Activated CD4-positive, alpha-beta T cell treated with anti-CD3 and anti-CD28 coated beads for 24 hours (primary cell): ENCODE results near the gene FOXC2.

Experiments used
- DNase-seq, 2 donors: peaks; one replicate each; pipeline ENCODE4 v3.0.0-alpha.2; 2020; ENCODE audit warnings: low read depth in 2 of 2

Gene FOXC2

GRCh38 chr16:86556576-86556975 is 10.1 kb upstream of the FOXC2 start:
- no peak for DNase-seq

- no peak for DNase-seq
Measured at GRCh38 chr16:86557587-86557986, 9.0 kb upstream of the FOXC2 start.

GRCh38 chr16:86558355-86559193 is 8.1 kb upstream of the FOXC2 start:
- no peak for DNase-seq

DNA sequence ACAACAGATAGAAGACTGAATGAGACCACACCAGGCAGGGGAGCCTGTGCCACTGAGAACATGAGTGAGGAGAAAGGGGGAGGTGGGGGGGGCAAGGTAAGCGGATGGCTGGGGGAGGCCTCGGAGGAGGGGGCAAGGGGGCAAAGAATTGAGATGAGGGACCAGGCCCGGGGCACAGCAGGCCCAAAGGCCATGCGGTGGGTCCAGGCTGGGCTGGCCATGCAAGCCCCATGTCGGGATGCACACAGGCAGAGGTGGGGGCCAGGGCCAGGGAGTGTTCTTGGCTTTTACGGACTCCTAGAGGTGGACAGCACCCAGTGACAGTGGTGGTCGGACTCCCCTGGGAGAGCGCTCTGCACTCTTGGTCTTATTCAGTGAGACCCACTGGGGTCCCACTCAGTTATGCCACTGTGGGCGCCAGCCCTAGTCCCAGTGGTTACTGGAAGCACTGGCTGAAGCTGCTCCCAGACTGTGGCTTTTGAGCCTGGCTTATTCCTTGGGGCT is 6.8 kb upstream of the FOXC2 start:
- DNase-seq: no peak

GRCh38 chr16:86562356-86562755 is 4.3 kb upstream of the FOXC2 start:
- DNase-seq: no peak

GRCh38 chr16:86563469-86564345 is 2.9 kb upstream of the FOXC2 start:
- peak; percentile 78 to 82 for DNase-seq

DNA sequence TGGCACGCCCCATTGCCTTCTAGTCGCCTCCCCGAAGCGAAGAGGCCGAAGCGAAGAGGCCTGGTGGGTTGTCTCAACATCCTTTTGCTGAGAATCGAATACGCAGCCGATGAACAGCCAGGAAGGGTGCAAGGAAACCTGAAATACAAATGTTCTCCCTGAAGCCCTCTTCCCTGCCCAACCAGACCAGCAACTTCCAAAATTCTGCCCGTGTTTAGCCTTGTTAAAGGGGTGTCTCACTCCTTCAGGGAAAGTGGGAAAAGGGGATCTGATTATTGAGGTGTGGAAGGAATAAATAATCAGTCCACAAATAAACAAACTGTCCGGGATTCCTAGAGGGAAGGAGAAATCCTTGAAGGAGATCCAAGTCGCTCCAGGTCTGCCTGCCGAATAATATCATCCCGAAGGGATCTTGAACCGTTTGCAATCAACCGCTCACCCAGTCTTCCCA is 1.4 kb upstream of the FOXC2 start:
- no peak for DNase-seq

DNA sequence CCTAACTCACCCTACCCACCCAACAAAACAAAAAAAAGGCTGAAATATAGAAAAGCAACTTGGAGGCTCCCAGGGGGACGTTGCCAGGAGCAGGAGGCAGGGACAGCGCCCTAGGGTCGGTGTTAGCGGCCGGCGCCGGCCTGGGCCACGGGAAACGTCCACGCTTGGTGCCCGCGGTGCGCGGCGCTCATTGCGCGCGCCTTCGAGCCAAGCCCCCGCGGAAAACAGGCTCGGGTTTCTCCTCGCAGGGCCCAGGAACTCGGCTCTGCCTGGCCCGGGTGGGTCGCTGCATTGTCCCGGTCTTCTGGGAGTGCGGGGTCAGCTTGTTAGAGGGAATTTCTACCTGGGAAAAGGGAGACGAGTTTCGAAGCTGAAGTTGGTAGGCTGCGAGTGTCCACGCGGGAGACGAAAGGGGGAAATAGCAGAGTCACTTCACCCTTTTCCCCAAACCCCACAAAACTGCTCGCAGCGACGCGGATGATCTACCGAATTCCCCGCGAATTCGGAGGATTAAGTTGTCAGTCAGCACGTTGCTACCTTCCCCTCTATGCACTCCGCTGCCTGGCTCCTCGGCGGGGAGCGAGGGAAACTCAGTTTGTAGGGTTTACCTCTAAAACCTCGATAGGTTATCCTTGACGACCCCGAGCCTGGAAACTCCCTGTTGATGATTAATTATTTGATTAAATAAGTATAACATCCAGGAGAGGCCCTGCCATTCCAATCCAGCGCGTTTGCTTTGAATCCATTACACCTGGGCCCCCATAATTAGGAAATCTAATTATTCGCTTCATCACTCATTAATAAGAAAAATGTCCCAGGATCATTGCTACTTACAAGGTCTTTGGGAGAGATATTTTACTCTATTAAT is 751 bp upstream of the FOXC2 start:
- no peak for DNase-seq

GRCh38 chr16:86566966-86567700 is 504 bp downstream of the FOXC2 start:
- no peak for DNase-seq

- DNase-seq: no peak
Measured at GRCh38 chr16:86567701-86568581, 1.3 kb downstream of the FOXC2 start.

DNA sequence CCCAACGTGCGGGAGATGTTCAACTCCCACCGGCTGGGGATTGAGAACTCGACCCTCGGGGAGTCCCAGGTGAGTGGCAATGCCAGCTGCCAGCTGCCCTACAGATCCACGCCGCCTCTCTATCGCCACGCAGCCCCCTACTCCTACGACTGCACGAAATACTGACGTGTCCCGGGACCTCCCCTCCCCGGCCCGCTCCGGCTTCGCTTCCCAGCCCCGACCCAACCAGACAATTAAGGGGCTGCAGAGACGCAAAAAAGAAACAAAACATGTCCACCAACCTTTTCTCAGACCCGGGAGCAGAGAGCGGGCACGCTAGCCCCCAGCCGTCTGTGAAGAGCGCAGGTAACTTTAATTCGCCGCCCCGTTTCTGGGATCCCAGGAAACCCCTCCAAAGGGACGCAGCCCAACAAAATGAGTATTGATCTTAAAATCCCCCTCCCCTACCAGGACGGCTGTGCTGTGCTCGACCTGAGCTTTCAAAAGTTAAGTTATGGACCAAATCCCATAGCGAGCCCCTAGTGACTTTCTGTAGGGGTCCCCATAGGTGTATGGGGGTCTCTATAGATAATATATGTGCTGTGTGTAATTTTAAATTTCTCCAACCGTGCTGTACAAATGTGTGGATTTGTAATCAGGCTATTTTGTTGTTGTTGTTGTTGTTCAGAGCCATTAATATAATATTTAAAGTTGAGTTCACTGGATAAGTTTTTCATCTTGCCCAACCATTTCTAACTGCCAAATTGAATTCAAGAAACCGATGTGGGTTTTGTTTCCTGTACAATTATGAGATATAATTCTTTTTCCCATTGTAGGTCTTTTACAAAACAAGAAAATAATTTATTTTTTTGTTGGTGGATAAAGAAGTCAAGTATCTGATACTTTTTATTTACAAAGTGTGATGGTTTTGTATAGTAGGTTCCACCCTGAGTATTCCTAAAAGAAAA is 2.3 kb downstream of the FOXC2 start:
- no peak for DNase-seq

GRCh38 chr16:86569701-86570447 is 3.2 kb downstream of the FOXC2 start:
- DNase-seq: no peak

DNA sequence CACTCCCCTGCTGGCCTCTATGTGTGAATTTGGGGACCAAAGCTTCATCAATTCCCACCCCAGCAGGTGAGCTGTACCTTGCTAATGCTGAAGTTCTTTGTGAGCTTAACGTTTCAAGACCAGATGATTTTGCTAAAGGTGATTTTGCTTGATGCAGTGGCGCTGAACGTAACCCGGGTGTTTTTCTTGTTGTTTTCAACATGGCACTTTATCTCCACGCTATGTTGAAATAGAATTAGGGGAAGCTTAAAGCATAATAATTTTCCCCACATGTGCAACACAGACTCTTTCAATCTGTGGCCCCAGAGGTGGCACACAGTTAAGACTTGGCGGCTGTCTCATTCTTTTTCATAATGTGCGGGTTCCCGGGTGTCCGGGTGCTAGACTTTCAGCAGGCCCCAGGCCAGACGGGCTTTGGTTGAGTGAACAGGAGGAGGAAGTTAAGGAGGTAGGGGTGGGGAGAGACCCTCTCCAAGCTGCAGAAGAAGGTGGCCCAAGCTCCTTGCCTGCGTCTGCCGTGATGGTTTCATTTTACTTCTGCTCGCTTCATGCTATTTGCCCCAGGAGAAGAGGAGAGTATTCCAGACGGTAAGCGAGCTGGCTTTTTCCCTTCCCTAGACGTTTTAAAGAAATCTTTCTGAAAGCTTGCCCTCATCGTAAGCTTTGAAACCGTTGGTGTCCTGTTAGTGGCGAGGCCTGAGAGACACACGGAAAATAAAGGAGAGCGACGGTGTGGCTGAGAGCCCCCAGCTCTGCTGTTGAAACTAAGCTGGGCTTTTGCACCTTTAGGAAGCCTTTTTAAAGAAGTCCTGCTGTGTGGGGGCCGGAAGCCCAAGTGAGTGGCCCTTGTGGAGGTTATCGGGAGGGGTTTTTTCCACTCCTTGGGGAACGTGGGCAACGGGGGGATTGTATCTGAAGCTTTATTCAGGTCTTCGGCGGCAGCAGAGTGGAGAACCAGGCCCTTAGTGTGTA is 4.2 kb downstream of the FOXC2 start:
- DNase-seq: no peak

DNA sequence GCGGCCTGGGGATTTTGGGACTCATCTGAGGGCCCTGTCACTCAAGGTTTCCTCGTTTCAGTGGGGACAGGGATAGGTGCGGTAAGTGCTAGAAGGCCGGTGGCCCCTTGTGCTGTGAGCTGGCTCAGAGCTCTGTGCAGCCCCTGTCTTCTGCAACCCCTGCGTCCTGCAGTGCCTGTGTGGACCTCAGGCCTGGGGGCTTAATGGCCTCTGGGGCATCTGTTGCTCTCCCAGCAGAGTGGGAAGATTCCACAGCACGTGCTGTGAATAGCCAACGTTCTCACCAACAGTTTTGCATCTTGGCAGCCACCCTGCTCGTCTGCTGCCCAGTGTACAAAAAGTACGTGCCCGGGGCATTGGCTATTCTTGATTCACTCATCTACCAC is 4.9 kb downstream of the FOXC2 start:
- DNase-seq: no peak

GRCh38 chr16:86572041-86572521 is 5.5 kb downstream of the FOXC2 start:
- DNase-seq: no peak

DNA sequence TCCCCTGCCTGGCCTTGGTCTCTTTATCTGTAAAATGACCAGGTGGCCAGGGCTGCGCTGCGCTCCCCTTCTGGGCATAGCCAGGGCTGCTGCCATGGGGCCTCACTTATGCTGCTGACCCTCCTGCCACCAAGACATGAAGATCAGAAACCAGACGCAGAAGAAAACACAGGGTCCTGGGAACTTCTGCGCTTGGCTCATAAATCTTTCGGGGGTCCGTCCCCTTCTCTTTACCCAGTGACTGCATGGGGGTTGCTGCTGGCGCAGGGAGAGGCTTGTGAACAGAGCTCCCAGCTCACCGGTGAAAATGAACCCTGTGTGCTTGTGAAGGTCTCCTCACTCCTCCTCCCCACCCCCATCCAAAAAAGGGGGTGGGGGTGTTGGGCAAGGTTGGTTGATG is 6.0 kb downstream of the FOXC2 start:
- DNase-seq: no peak

- no peak for DNase-seq
Measured at GRCh38 chr16:86573215-86573614, 6.6 kb downstream of the FOXC2 start.
